ENCODE results near the gene TMC7.
A peak's percentile ranks its signal among the peaks of the same experiment; 100 is the strongest.
"Not testable (repeated sequence)": the region's sequence is repeated elsewhere in the genome, so short reads cannot be mapped to it uniquely, and the experiment has no call there.

TMC7 gene

DNA sequence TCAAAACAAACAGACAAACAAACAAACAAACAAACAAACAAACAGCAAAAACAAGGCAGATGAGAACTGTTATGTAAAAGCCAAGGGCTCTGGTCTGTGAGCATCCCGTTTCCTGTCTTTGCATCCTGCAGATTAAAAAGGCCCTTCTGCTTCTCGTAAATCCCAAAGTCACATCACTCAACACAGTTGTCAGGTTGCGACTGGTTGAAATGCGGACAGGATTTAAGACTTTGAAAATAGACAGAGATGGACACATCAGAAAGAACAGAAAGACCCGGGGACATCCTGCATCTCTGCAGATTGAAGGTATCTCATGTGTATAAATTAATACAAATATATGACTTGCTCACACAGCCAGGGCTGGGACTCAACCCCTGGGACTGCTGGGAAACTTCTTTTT is 18.2 kb upstream of the TMC7 start:
- DNase-seq (ENCODE audit: low spot score): no peak
- TF ChIP-seq, protein P1, sequence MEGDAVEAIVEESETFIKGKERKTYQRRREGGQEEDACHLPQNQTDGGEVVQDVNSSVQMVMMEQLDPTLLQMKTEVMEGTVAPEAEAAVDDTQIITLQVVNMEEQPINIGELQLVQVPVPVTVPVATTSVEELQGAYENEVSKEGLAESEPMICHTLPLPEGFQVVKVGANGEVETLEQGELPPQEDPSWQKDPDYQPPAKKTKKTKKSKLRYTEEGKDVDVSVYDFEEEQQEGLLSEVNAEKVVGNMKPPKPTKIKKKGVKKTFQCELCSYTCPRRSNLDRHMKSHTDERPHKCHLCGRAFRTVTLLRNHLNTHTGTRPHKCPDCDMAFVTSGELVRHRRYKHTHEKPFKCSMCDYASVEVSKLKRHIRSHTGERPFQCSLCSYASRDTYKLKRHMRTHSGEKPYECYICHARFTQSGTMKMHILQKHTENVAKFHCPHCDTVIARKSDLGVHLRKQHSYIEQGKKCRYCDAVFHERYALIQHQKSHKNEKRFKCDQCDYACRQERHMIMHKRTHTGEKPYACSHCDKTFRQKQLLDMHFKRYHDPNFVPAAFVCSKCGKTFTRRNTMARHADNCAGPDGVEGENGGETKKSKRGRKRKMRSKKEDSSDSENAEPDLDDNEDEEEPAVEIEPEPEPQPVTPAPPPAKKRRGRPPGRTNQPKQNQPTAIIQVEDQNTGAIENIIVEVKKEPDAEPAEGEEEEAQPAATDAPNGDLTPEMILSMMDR (IDR thresholded peaks at IDR 0.05; ENCODE audit: extremely low read depth, missing control alignments): no peak

GRCh38 chr16:18966791-18967190 is 16.9 kb upstream of the TMC7 start:
- TF ChIP-seq, protein P1 (IDR thresholded peaks at IDR 0.05; ENCODE audit: extremely low read depth, missing control alignments): no peak

DNA sequence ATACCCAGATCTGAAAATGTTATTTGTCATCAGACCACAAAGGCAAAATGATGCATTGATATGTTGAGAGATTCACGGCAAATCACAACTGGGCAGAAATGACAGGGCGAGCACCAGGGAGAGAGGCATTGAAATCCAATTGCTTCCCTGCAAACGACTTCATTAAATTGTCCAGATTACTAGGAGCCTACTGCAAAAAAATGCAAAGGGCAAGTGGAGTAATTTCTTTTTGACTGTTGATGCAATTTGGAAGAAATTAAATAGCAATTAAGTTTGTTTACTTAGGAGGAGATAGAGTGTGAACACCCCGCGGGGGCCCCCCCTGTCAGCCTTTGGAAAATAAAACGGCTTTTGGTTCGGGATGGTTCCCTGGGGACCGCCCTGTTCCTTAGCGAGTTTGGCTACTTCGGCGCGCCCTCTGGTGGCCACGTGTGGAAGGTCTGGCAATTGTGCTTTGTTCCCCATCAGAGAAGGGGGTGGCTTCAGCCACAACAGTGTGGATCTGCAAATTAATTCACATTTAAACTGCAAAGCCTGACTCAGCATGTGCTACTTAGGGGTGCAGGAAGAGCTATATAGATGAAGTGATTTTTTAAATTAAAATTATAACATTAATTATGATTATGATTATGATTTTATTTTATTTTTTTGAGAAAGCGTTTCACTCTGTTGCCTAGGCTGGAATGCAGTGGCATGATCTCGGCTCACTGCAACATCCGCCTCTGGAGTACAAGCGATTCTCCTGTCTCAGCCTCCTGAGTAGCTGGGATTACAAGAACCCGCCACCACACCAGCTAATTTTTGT is 14.5 kb upstream of the TMC7 start:
- DNase-seq (ENCODE audit: low spot score): peak; percentile 85
- TF ChIP-seq, protein P1 (IDR thresholded peaks at IDR 0.05; ENCODE audit: extremely low read depth, missing control alignments): peak; percentile 95

More at GRCh38 chr16:18966791-18967190, 16.9 kb upstream of the TMC7 start:
- no peak for DNase-seq (ENCODE audit: low spot score)

- no peak for DNase-seq (ENCODE audit: low spot score)
- TF ChIP-seq, protein P1 (IDR thresholded peaks at IDR 0.05; ENCODE audit: extremely low read depth, missing control alignments): no peak
These were observed 13.9 kb upstream of the TMC7 start for GRCh38 chr16:18969855-18970240.

- TF ChIP-seq, protein P1 (IDR thresholded peaks at IDR 0.05; ENCODE audit: extremely low read depth, missing control alignments): no peak
- DNase-seq (ENCODE audit: low spot score): no peak
These were observed 8.6 kb upstream of the TMC7 start for GRCh38 chr16:18975109-18975508.

DNA sequence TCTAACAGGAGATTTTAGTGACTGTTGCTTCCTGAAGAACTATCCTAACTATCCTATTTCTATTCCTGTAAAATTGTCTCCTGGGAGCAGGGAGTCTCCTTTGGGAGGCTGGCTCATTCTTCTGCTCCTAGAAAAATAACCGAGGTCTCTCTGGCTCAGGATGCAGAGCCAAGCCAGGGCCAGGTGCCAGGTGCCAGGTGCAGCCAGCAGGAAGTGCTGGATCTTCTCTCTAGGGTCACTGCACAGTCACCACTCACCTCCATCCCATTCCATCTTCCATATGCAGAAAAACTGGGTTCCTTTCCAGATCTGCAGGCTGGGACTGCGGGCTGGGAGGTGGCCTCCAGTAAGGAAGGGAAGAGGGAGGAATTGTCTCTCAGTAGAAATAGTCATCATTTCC is 3.8 kb upstream of the TMC7 start:
- TF ChIP-seq, protein P1 (IDR thresholded peaks at IDR 0.05; ENCODE audit: extremely low read depth, missing control alignments): no peak
- no peak for DNase-seq (ENCODE audit: low spot score)

GRCh38 chr16:18984435-18985005 is 786 bp downstream of the TMC7 start:
- no peak for DNase-seq (ENCODE audit: low spot score)
- TF ChIP-seq, protein P1 (IDR thresholded peaks at IDR 0.05; ENCODE audit: extremely low read depth, missing control alignments): no peak

DNA sequence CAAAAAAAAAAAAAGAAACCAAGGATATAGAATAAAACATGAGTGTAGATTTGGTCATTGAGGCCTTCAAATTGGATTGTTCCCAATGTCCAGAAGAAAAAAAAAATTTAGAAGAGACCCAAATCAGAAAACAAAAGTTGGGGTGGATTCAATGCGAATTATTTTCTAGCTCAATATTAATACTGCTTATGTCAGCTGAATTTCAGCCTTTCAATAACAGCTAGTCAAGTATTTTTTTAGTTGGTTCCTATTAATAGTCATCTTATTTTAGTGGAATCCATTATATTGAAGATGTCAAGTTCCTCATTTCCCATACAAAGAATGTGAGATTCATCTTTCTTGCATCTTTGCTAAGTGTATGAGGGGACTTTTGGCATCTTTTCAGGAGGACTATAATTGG is 1.5 kb downstream of the TMC7 start:
- not testable (repeated sequence) for DNase-seq (ENCODE audit: low spot score)

- DNase-seq (ENCODE audit: low spot score): not testable (repeated sequence)
These were observed 8.0 kb downstream of the TMC7 start for GRCh38 chr16:18991731-18992130.

DNA sequence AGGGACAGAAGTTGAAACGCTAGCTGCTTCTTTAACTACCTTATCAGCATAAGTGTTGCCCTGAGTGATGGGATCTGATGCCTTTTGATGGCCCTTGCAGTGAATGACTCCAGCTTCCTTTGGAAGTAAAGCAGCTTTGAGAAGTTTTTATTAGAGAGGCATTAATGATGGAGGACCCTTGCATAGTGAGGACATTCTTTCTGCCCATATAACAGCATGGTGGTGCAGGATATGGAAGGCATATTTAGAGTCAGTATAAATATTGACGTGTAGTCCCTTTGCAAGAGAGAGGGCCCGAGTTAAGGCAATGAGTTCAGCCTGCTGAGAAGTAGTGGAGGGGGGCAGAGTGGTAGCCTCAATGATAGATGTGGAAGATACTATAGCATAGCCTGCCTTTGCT is 9.8 kb downstream of the TMC7 start:
- not testable (repeated sequence) for DNase-seq (ENCODE audit: low spot score)

- DNase-seq (ENCODE audit: low spot score): not testable (repeated sequence)
These were observed 10.4 kb downstream of the TMC7 start for GRCh38 chr16:18994181-18994580.
